IgD-negative memory B cell (primary cell): ENCODE results near the gene GNL3. TPM values are rescaled to one million over a fixed set of nuclear protein-coding genes. Genes with fewer than 3 reads are reported as not detected.

ENCODE experiments used
- polyA plus RNA-seq: library from polyadenylated mRNA; unstranded; fragments of 300-500 nt; fragmentation: Illumina TruSeq; gene quantifications from one replicate; pipeline ENCODE4 v1.2.3, GENCODE V29; 2021

The GNL3 gene
- polyA plus RNA-seq, 1 donor from 2014 or later: 64.0 TPM

Other genes with a start within 250 kb of the GNL3 start
- gene SEMA3G, start 240.9 kb upstream of the GNL3 start, polyA plus RNA-seq: 0.04 TPM
- gene TNNC1, start 232.0 kb upstream of the GNL3 start, polyA plus RNA-seq: not detected
- gene NISCH, start 230.4 kb upstream of the GNL3 start, polyA plus RNA-seq: 25.2 TPM
- gene STAB1, start 190.7 kb upstream of the GNL3 start, polyA plus RNA-seq: not detected
- gene NT5DC2, start 152.2 kb upstream of the GNL3 start, polyA plus RNA-seq: 1.4 TPM
- gene UQCC5, start 149.4 kb upstream of the GNL3 start, polyA plus RNA-seq: 23.7 TPM
- gene PBRM1, start 119 bp upstream of the GNL3 start, polyA plus RNA-seq: 81.1 TPM
- gene GLT8D1, start 19.8 kb downstream of the GNL3 start, polyA plus RNA-seq: 38.0 TPM
- 326 TPM for gene SPCS1, start 20.1 kb downstream of the GNL3 start, polyA plus RNA-seq
- 11.3 TPM for gene NEK4, start 84.9 kb downstream of the GNL3 start, polyA plus RNA-seq
- gene ITIH1, start 91.6 kb downstream of the GNL3 start, polyA plus RNA-seq: not detected
- not detected for gene ITIH3, start 108.8 kb downstream of the GNL3 start, polyA plus RNA-seq
- gene ITIH4, start 144.6 kb downstream of the GNL3 start, polyA plus RNA-seq: not detected
- not detected for gene MUSTN1, start 149.0 kb downstream of the GNL3 start, polyA plus RNA-seq
- gene STIMATE, start 211.5 kb downstream of the GNL3 start, polyA plus RNA-seq: 8.3 TPM